Activated CD4-positive, alpha-beta T cell treated with anti-CD3 and anti-CD28 coated beads for 24 hours (primary cell): Measurements from ENCODE around the gene TNXB.
"Not testable (repeated sequence)": the region's sequence is repeated elsewhere in the genome, so short reads cannot be mapped to it uniquely, and the experiment has no call there.

Experiments used
- DNase-seq, 2 donors: peaks; one replicate each; pipeline ENCODE4 v3.0.0-alpha.2; 2020; ENCODE audit warnings: low read depth in 2 of 2

The TNXB gene

GRCh38 chr6:32004864-32005537 is 104.1 kb downstream of the TNXB start:
- DNase-seq, result not testable (repeated sequence)

DNA sequence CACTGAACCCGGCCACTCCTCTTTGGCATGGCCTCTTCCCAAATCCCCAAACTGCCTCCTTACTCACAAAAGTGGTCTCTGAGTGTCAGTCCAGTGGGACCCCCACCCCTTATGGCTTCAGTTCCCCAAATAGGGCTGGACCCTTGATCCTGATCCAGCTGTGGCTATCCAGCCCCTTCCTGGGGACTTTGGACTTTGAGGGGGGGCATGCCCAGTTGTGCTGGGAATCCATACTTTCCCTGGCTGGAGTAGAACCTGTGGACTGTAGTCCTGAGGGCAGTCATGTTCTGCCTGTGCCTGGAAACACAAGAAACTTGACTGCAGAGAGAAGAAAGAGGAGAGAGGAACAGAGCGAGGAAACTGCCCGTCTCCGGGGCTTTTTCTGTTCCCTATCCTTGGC is 104.7 kb downstream of the TNXB start:
- not testable (repeated sequence) for DNase-seq

DNA sequence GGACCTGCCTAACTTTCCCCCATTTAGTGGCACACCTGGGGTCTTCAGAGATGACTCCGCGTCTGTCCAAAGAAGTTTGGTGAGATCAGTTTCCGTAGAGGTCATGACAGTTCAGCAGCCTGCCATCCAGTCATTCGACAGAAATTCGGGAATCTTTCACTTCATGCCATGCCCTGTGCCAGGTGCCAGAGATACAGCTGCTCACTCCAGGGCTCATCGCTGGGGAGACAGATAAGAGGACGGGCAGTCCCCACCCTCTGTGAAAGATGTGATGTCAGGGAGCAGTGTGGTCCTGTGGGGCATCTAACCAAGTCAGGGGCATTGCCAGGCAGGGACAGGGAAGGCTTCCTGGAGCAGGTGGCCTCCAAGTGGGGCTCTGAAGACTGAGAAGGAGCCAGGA is 105.8 kb downstream of the TNXB start:
- DNase-seq, result not testable (repeated sequence)

DNA sequence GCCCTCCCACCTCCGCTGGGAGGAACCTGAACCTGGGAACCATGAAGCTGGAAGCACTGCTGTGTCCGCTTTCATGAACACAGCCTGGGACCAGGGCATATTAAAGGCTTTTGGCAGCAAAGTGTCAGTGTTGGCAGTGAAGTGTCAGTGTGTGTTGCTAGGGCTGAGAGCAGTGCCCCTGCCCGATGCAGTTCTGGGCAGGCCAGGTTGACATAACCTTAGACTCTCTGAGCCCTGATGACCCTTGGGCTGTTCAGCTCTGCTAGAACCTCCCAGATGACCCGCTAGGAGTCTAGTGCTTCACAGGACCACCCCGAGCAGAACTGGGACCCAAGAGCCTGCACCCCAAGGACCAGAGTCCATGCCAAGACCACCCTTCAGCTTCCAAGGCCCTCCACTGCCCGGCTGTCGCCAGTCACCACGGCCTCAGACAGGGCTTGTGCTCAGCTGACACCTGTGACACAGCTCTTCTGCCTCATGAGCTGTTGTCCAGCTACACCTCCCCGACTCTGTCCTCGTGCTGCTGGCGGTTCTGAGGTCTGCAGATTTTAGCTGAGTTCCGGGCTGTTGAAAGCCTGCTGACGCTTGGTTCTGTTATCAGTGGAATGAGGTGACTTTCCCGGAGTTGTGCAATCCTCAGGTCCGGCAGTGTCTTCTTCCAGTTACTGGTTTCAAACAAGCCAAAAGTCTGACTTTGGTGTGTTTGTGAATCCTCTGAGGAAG is 106.4 kb downstream of the TNXB start:
- DNase-seq, result not testable (repeated sequence)

DNA sequence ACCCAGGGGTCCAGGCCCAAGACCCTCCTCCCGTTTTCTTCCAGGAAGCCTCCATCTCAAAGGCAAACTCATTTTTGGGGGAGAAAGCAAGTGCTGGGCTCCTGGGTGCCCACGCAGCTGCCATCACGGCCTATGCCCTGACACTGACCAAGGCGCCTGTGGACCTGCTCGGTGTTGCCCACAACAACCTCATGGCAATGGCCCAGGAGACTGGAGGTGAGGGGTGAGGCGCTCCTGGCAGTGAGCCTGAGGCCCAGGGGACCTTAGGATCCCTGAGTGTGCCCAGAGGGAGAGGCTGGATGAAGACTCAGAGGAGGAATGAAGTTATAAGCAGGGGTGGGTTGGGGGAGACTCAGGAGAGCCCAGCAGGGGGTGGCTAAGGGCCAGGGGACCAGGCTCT is 112.8 kb downstream of the TNXB start:
- DNase-seq, result not testable (repeated sequence)

DNA sequence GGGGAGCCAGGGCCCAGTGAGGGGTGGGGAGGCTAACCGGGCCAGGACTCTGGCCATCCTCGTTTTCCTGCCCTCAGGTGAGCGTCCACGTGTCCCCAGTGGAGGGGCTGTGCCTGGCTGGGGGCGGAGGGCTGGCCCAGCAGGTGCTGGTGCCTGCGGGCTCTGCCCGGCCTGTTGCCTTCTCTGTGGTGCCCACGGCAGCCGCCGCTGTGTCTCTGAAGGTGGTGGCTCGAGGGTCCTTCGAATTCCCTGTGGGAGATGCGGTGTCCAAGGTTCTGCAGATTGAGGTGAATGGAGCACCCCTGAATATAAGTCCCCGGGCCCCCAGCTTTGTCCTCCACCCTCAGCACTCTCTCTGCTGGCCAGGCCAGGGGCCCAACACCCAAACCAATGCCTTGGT is 114.7 kb downstream of the TNXB start:
- not testable (repeated sequence) for DNase-seq
